Activated CD4-positive, alpha-beta T cell treated with anti-CD3 and anti-CD28 coated beads, Interleukin-2, amount 10 ng/mL, durations not matched to agents 7 days and 5 days (primary cell): ENCODE results near the gene CCL19. TPM values are rescaled to one million over a fixed set of nuclear protein-coding genes. Genes with fewer than 3 reads are reported as not detected.

ENCODE experiments used
- CTCF ChIA-PET: fragments of 350-600 bp; sonication (Branson Sonifier 250); formaldehyde crosslinking; loops from one replicate; lab custom pipeline; 2021; ENCODE audit warnings: antibody characterized with exemption; lab: Charles Lee
- POLR2A ChIA-PET: fragments of 350-600 bp; sonication (Branson Sonifier 250); formaldehyde crosslinking; loops from one replicate; lab custom pipeline; 2021; ENCODE audit warnings: antibody characterized with exemption; lab: Charles Lee
- DNase-seq: peaks from one replicate; pipeline ENCODE4 v3.0.0-alpha.2; 2020
- H3K27ac Mint-ChIP-seq: one replicate; pipeline ENCODE4 v1.8.0; 2021; ENCODE audit warnings: mild to moderate bottlenecking, moderate library complexity, mixed read lengths
- H3K27me3 Mint-ChIP-seq: one replicate; pipeline ENCODE4 v1.8.0; 2021; ENCODE audit warnings: mixed read lengths
- H3K36me3 Mint-ChIP-seq: one replicate; pipeline ENCODE4 v1.8.0; 2021; ENCODE audit warnings: low read depth, mixed read lengths
- H3K4me1 Mint-ChIP-seq: one replicate; pipeline ENCODE4 v1.8.0; 2021; ENCODE audit warnings: mixed read lengths
- H3K4me3 Mint-ChIP-seq: one replicate; pipeline ENCODE4 v1.8.0; 2021; ENCODE audit warnings: mild to moderate bottlenecking, moderate library complexity, mixed read lengths
- H3K9me3 Mint-ChIP-seq: one replicate; pipeline ENCODE4 v1.8.0; 2021; ENCODE audit warnings: mixed read lengths
- total RNA-seq, 2 experiments: library from RNA; stranded (reverse); gene quantifications; one replicate each; pipeline ENCODE4 v1.2.3, GENCODE V29; 2021

Gene CCL19
- total RNA-seq, 2 experiments from 2014 or later: not detected

- peaks cover 27% of the 10 kb centered on the region for H3K36me3 Mint-ChIP-seq
These were observed 37.7 kb downstream of the CCL19 start for GRCh38 chr9:34653151-34654072.

GRCh38 chr9:34652602-34653000, 38.5 kb downstream of the CCL19 start:
- no peak overlapping the region for H3K27ac Mint-ChIP-seq
- H3K4me1 Mint-ChIP-seq: peaks cover 46% of the 10 kb centered on the region
- H3K27me3 Mint-ChIP-seq: no peaks in the 10 kb centered on the region
- no peak overlapping the region for H3K4me3 Mint-ChIP-seq
- DNase-seq: no peak
- POLR2A ChIA-PET: no interaction called here
- H3K9me3 Mint-ChIP-seq: no peaks in the 10 kb centered on the region
- H3K36me3 Mint-ChIP-seq: peaks cover 36% of the 10 kb centered on the region
- CTCF ChIA-PET: interaction anchor here (0.7 kb wide), 1 partner anchor 15 kb away, joined by 3 read pairs; the partner anchor contains the start of gene SIGMAR1

More at GRCh38 chr9:34653151-34654072, 37.7 kb downstream of the CCL19 start:
- Mint-ChIP-seq H3K27ac (no peak overlapping the region), H3K27me3 (no peaks in the 10 kb centered on the region), H3K4me3 (no peak overlapping the region), H3K4me1 (peaks cover 38% of the 10 kb centered on the region), H3K9me3 (no peaks in the 10 kb centered on the region)
- no peak for DNase-seq
- POLR2A ChIA-PET: interaction anchor here (0.5 kb wide), 1 partner anchor 1293 kb away, joined by 4 read pairs; no protein-coding TSS in a partner anchor
- CTCF ChIA-PET: interaction anchor here (0.7 kb wide), 1 partner anchor 16 kb away, joined by 3 read pairs; the partner anchor contains the start of gene SIGMAR1

GRCh38 chr9:34651876-34652601, 39.0 kb downstream of the CCL19 start, which contains the start of gene IL11RA:
IL11RA (plus strand) TSS chr9:34652185; CDS start chr9:34655218, 3,033 bp downstream.
- Mint-ChIP-seq H3K9me3 (no peaks in the 10 kb centered on the region), H3K27me3 (no peaks in the 10 kb centered on the region), H3K4me3 (no peak within 1 kb of the TSS), H3K27ac (peak within 1 kb of the TSS; percentile 3), H3K4me1 (peaks cover 51% of the 10 kb centered on the region), H3K36me3 (peaks cover 41% of the 10 kb centered on the region)
- ChIA-PET POLR2A (no interaction called here), CTCF (no interaction called here)
- DNase-seq: peak; percentile 34

GRCh38 chr9:34651321-34651720, 39.8 kb downstream of the CCL19 start:
- ChIA-PET CTCF (interaction anchor here (0.5 kb wide), 1 partner anchor 126 kb away, joined by 4 read pairs; no protein-coding TSS in a partner anchor), POLR2A (no interaction called here)
- Mint-ChIP-seq H3K27me3 (no peaks in the 10 kb centered on the region), H3K4me3 (no peak overlapping the region), H3K4me1 (peaks cover 54% of the 10 kb centered on the region), H3K36me3 (peaks cover 43% of the 10 kb centered on the region), H3K27ac (no peak overlapping the region), H3K9me3 (no peaks in the 10 kb centered on the region)
- no peak for DNase-seq

- H3K27ac Mint-ChIP-seq: no peak overlapping the region
- no peak overlapping the region for H3K4me3 Mint-ChIP-seq
- H3K36me3 Mint-ChIP-seq: peaks cover 43% of the 10 kb centered on the region
- peaks cover 59% of the 10 kb centered on the region for H3K4me1 Mint-ChIP-seq
- H3K9me3 Mint-ChIP-seq: no peaks in the 10 kb centered on the region
- no peak for DNase-seq
- ChIA-PET POLR2A (no interaction called here), CTCF (interaction anchor here (0.5 to 2.8 kb wide), 5 partner anchors 8 to 196 kb away, joined by 4 to 9 read pairs (median 6); no protein-coding TSS in a partner anchor)
- H3K27me3 Mint-ChIP-seq: no peaks in the 10 kb centered on the region
These were observed 40.3 kb downstream of the CCL19 start for GRCh38 chr9:34650816-34651215.

- Mint-ChIP-seq H3K9me3 (no peaks in the 10 kb centered on the region), H3K4me3 (peak overlapping the region; percentile 42), H3K4me1 (peaks cover 59% of the 10 kb centered on the region), H3K27me3 (no peaks in the 10 kb centered on the region), H3K36me3 (peaks cover 43% of the 10 kb centered on the region), H3K27ac (no peak overlapping the region)
- DNase-seq: no peak
- ChIA-PET POLR2A (no interaction called here), CTCF (interaction anchor here (1.0 to 3.5 kb wide), 4 partner anchors 11 to 29 kb away, joined by 3 to 13 read pairs (median 6); partner anchors contain the start of genes DCTN3 and SIGMAR1)
These were observed 42.4 kb downstream of the CCL19 start for GRCh38 chr9:34648673-34649072.

- CTCF ChIA-PET: interaction anchor here (1.3 to 3.5 kb wide), 6 partner anchors 9 to 20 kb away, joined by 3 to 29 read pairs (median 9); partner anchors contain the start of gene SIGMAR1
- Mint-ChIP-seq H3K27ac (peak overlapping the region; percentile 88), H3K4me1 (peaks cover 51% of the 10 kb centered on the region), H3K9me3 (no peaks in the 10 kb centered on the region), H3K36me3 (peaks cover 43% of the 10 kb centered on the region), H3K4me3 (peak overlapping the region; percentile 87), H3K27me3 (no peaks in the 10 kb centered on the region)
- POLR2A ChIA-PET: interaction anchor here (0.7 to 1.3 kb wide), 2 partner anchors 10 to 14 kb away, joined by 3 to 8 read pairs; partner anchors contain the start of gene SIGMAR1
- peak; percentile 15 for DNase-seq
These were observed 43.4 kb downstream of the CCL19 start for GRCh38 chr9:34647651-34648050.

- Mint-ChIP-seq H3K4me3 (peak overlapping the region; percentile 87), H3K4me1 (peaks cover 46% of the 10 kb centered on the region), H3K27me3 (no peaks in the 10 kb centered on the region), H3K9me3 (no peaks in the 10 kb centered on the region), H3K36me3 (peaks cover 39% of the 10 kb centered on the region), H3K27ac (peak overlapping the region; percentile 88)
- DNase-seq: no peak
- POLR2A ChIA-PET: interaction anchor here (1.3 kb wide), 1 partner anchor 9 kb away, joined by 8 read pairs; the partner anchor contains the start of gene SIGMAR1
- CTCF ChIA-PET: interaction anchor here (1.2 to 3.5 kb wide), 11 partner anchors 9 to 191 kb away, joined by 3 to 29 read pairs (median 8); partner anchors contain the start of gene SIGMAR1
These were observed 44.0 kb downstream of the CCL19 start for GRCh38 chr9:34647084-34647403.

GRCh38 chr9:34646211-34647083, 44.6 kb downstream of the CCL19 start, which contains the start of gene GALT:
GALT (plus strand) TSS chr9:34646675; CDS start chr9:34646705, 30 bp downstream.
- ChIA-PET POLR2A (interaction anchor here (1.3 kb wide), 1 partner anchor 9 kb away, joined by 8 read pairs; the partner anchor contains the start of gene SIGMAR1), CTCF (interaction anchor here (1.2 to 3.5 kb wide), 12 partner anchors 9 to 190 kb away, joined by 3 to 29 read pairs (median 6); partner anchors contain the start of gene SIGMAR1)
- H3K36me3 Mint-ChIP-seq: peaks cover 39% of the 10 kb centered on the region
- H3K27me3 Mint-ChIP-seq: no peaks in the 10 kb centered on the region
- peak within 1 kb of the TSS; percentile 88 for H3K27ac Mint-ChIP-seq
- peaks cover 44% of the 10 kb centered on the region for H3K4me1 Mint-ChIP-seq
- no peaks in the 10 kb centered on the region for H3K9me3 Mint-ChIP-seq
- peak within 1 kb of the TSS; percentile 87 for H3K4me3 Mint-ChIP-seq
- peak; percentile 98 for DNase-seq

- no peak overlapping the region for H3K4me3 Mint-ChIP-seq
- ChIA-PET CTCF (interaction anchor here (0.6 to 1.6 kb wide), 6 partner anchors 11 to 277 kb away, joined by 3 to 8 read pairs (median 4); no protein-coding TSS in a partner anchor), POLR2A (no interaction called here)
These were observed 46.2 kb downstream of the CCL19 start for GRCh38 chr9:34644766-34645314.

GRCh38 chr9:34642679-34643078, 48.4 kb downstream of the CCL19 start:
- Mint-ChIP-seq H3K9me3 (no peaks in the 10 kb centered on the region), H3K4me3 (no peak overlapping the region), H3K27me3 (no peaks in the 10 kb centered on the region), H3K4me1 (peaks cover 26% of the 10 kb centered on the region), H3K36me3 (peaks cover 8% of the 10 kb centered on the region), H3K27ac (no peak overlapping the region)
- no peak for DNase-seq
- CTCF ChIA-PET: interaction anchor here (0.9 to 1.5 kb wide), 3 partner anchors 8 to 23 kb away, joined by 4 to 10 read pairs (median 6); no protein-coding TSS in a partner anchor
- POLR2A ChIA-PET: no interaction called here

More at GRCh38 chr9:34644766-34645314, 46.2 kb downstream of the CCL19 start:
- Mint-ChIP-seq H3K4me1 (peaks cover 35% of the 10 kb centered on the region), H3K9me3 (no peaks in the 10 kb centered on the region), H3K27ac (no peak overlapping the region), H3K36me3 (peaks cover 30% of the 10 kb centered on the region), H3K27me3 (no peaks in the 10 kb centered on the region)
- no peak for DNase-seq
